ENCODE data around the gene ST8SIA5.

- TF ChIP-seq, protein P1, sequence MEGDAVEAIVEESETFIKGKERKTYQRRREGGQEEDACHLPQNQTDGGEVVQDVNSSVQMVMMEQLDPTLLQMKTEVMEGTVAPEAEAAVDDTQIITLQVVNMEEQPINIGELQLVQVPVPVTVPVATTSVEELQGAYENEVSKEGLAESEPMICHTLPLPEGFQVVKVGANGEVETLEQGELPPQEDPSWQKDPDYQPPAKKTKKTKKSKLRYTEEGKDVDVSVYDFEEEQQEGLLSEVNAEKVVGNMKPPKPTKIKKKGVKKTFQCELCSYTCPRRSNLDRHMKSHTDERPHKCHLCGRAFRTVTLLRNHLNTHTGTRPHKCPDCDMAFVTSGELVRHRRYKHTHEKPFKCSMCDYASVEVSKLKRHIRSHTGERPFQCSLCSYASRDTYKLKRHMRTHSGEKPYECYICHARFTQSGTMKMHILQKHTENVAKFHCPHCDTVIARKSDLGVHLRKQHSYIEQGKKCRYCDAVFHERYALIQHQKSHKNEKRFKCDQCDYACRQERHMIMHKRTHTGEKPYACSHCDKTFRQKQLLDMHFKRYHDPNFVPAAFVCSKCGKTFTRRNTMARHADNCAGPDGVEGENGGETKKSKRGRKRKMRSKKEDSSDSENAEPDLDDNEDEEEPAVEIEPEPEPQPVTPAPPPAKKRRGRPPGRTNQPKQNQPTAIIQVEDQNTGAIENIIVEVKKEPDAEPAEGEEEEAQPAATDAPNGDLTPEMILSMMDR (IDR thresholded peaks at IDR 0.05; ENCODE audit: borderline replicate concordance, extremely low read depth, low read length, poor library complexity, severe bottlenecking), result no peak
- no peak for TF ChIP-seq EZH2 (IDR thresholded peaks at IDR 0.05; ENCODE audit: borderline replicate concordance, low read depth, low read length, severe bottlenecking)
Measured at GRCh38 chr18:46732801-46733200, 24.1 kb downstream of the ST8SIA5 start.
